ENCODE data around the gene NFKBIB. TPM values are rescaled to one million over a fixed set of nuclear protein-coding genes. Genes with fewer than 3 reads are reported as not detected.

Gene NFKBIB
- total and polyA plus RNA-seq, 8 donors: 5.1 to 34.2 (median 7.0) TPM

DNA sequence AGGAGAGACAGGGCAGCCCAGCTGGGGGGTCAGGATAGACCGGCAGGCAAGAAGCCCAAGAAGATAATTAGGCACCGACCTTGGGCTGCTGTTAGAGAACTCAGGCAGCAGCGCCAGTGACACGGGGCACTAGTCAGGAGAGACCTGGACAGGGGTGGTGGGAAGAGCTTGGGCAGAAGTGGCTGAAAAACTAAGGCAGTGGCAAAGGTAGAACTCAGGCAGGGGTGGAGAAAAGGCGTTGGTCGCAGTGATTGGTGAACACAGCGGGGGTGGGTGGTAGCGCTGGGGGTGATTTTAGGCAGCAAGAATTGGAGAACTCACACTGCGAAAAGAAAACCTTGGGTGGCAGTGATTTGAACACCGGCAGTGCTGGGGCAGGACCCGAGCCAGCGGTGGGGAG is 7.9 kb downstream of the NFKBIB start:
- H3K36me3 ChIP-seq: peaks cover 0 to 57% of the 10 kb centered on the region in 2 donors
- no peak overlapping the region for H3K27ac ChIP-seq
- peaks cover 0 to 4% of the 10 kb centered on the region in 2 donors for H3K4me1 ChIP-seq
- H3K4me3 ChIP-seq: no peak overlapping the region
- no peak for DNase-seq
- TF ChIP-seq CTCF (IDR thresholded peaks at IDR 0.05): no peak
- no peak for ATAC-seq
- H3K27me3 ChIP-seq: peaks cover 0 to 18% of the 10 kb centered on the region in 2 donors
- intact Hi-C loops (cut with DNase I): no loop called here
- no peaks in the 10 kb centered on the region for H3K9me3 ChIP-seq

DNA sequence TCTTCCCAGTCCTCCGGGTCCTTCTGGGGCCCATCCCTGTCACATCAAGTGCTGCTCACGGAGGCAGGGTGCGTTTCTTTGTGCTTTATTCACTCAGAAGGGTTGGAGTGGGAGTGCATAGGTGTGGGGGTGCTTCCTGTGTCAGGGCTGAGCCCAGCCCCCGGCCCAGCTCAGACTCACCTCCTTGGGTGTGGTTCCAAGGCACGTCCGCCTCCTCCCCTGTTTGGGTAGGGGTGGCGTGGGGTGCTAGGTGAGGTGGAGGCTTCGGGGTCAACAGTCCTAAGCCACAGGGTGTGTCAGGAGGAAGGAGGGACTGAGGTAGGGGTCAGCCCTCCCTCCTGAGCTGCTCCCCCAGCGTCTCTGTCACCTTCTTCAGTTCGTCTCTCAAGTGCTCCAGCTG is 9.1 kb downstream of the NFKBIB start:
- no peak for TF ChIP-seq CTCF (IDR thresholded peaks at IDR 0.05)
- Histone ChIP-seq H3K9me3 (no peaks in the 10 kb centered on the region), H3K36me3 (peaks cover 0 to 53% of the 10 kb centered on the region in 2 donors), H3K27ac (no peak overlapping the region), H3K27me3 (peaks cover 0 to 18% of the 10 kb centered on the region in 2 donors), H3K4me1 (no peaks in the 10 kb centered on the region), H3K4me3 (no peak overlapping the region)
- ATAC-seq (no peak), DNase-seq (no peak)
- intact Hi-C loops (cut with DNase I): no loop called here

DNA sequence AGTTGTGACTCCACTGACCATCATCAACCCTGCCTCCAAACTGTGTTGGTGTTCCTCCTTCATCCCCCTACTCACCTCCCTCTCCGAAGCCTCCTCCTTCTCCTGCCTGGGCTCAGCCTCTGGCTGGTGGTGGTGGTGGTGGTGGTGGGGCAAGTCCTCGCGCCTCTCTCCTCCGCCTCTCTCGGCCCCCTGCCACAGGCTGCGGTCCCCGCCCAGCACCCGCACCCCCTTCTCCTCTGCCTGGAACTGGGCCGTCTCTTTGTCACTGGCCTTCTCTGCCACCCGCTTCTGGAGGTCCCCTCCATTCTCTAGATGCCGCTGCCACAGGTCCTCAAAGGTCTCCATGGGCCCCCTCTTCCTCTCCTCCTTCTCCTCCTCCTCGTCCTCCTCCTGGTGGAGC is 10.7 kb downstream of the NFKBIB start:
- no peak overlapping the region for H3K4me3 ChIP-seq
- peaks cover 0 to 46% of the 10 kb centered on the region in 2 donors for H3K36me3 ChIP-seq
- no peaks in the 10 kb centered on the region for H3K4me1 ChIP-seq
- intact Hi-C loops (cut with DNase I): no loop called here
- peaks cover 0 to 18% of the 10 kb centered on the region in 2 donors for H3K27me3 ChIP-seq
- H3K27ac ChIP-seq: no peak overlapping the region
- H3K9me3 ChIP-seq: no peaks in the 10 kb centered on the region
- DNase-seq: no peak
- ATAC-seq: no peak
- TF ChIP-seq CTCF (IDR thresholded peaks at IDR 0.05): no peak

- H3K4me3 ChIP-seq: no peak overlapping the region
- intact Hi-C loops (cut with DNase I): no loop called here
- H3K4me1 ChIP-seq: no peaks in the 10 kb centered on the region
- DNase-seq (no peak), ATAC-seq (no peak)
- peaks cover 0 to 38% of the 10 kb centered on the region in 2 donors for H3K36me3 ChIP-seq
- no peaks in the 10 kb centered on the region for H3K9me3 ChIP-seq
- H3K27ac ChIP-seq: no peak overlapping the region
- peaks cover 0 to 18% of the 10 kb centered on the region in 2 donors for H3K27me3 ChIP-seq
- no peak for TF ChIP-seq CTCF (IDR thresholded peaks at IDR 0.05)
Measured at GRCh38 chr19:38911388-38912001, 11.7 kb downstream of the NFKBIB start.

DNA sequence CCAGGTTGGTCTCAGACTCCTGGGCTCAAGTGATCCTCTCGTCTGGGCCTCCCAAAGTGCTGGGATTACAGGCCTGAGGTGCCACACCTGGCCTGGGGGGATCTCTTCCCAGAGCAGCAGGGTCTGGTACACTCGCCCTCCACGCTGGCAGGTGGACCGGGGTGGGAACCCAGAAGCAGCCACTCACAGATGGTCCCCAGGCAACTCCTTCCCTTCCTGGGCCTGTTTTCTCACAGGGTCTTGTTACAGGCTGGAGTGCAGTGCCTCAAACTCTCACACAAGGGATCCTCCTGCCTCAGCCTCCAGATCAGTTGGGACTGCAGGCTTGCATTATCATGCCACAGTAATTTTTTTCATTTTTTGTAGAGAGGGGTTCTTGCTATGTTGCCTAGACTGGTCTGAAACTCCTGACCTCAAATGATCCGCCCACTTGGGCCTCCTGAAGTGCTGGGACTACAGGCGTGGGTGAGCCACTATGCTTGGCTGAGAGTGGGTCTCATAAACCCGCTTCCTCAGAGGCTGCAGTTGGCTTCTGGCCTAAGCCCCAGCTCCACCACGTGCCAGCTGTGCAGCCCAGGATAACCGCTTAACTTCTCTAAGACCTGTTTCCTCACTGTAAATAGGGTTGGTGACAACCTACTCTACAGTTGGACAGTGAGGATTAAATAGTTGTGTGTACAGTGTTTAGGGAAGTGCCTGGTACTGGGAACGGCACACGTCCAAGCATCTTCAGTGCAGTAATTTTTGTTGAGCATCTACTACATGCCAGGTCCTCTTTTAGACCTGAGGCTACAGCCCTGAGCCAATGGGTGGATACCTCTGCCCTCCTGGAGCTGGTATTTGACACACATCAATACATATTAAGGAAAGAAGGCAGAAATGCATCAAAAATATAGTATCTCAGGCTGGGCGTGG is 13.1 kb downstream of the NFKBIB start:
- no peaks in the 10 kb centered on the region for H3K4me1 ChIP-seq
- no peaks in the 10 kb centered on the region for H3K9me3 ChIP-seq
- H3K27me3 ChIP-seq: peaks cover 0 to 18% of the 10 kb centered on the region in 2 donors
- DNase-seq: peak in 1 of 4 donors; percentile 45
- H3K36me3 ChIP-seq: peaks cover 0 to 25% of the 10 kb centered on the region in 2 donors
- no peak for TF ChIP-seq CTCF (IDR thresholded peaks at IDR 0.05)
- intact Hi-C loops (cut with DNase I): no loop called here
- ATAC-seq: peak; percentile 10
- no peak overlapping the region for H3K4me3 ChIP-seq
- no peak overlapping the region for H3K27ac ChIP-seq

Data from left lung (tissue), 10 donors.